ENCODE data around the gene SV2C.

The SV2C gene

GRCh38 chr5:76134646-76135045 lies 51.5 kb downstream of the SV2C start:
- H2AFZ ChIP-seq (ENCODE audit: low read depth, low read length, severe bottlenecking), result no peak overlapping the region
- no peaks in the 10 kb centered on the region for H3K9me2 ChIP-seq (replicated peaks; ENCODE audit: insufficient read depth, low read length)
- H3K27me3 ChIP-seq (ENCODE audit: low read length), result no peaks in the 10 kb centered on the region
- no peak overlapping the region for H3K27ac ChIP-seq (ENCODE audit: low read depth, low read length)
- no peaks in the 10 kb centered on the region for H3F3A ChIP-seq (ENCODE audit: insufficient read depth)
- no peaks in the 10 kb centered on the region for H4K20me1 ChIP-seq (ENCODE audit: low read depth, low read length)
- TF ChIP-seq EZH2phosphoT487 (conservative IDR thresholded peaks at IDR 0.05; ENCODE audit: low read length) (no peak), CTCF (IDR thresholded peaks at IDR 0.05; ENCODE audit: insufficient read depth, low read length, poor library complexity, severe bottlenecking) (no peak)
- no peak overlapping the region for H3K4me2 ChIP-seq (ENCODE audit: low read depth, low read length, poor library complexity, severe bottlenecking)
- no peak overlapping the region for H3K4me3 ChIP-seq (ENCODE audit: insufficient read depth, low read length, poor library complexity, severe bottlenecking)
- H3K9me3 ChIP-seq (ENCODE audit: insufficient read depth, low read length), result no peaks in the 10 kb centered on the region
- no peaks in the 10 kb centered on the region for H3K36me3 ChIP-seq (ENCODE audit: low read length)
- H3K79me2 ChIP-seq (ENCODE audit: insufficient read depth, low read length), result no peaks in the 10 kb centered on the region
- no peak overlapping the region for H3K9ac ChIP-seq (ENCODE audit: low read length)

GRCh38 chr5:76137887-76138542 lies 54.8 kb downstream of the SV2C start:
- Histone ChIP-seq H3F3A (ENCODE audit: insufficient read depth) (no peaks in the 10 kb centered on the region), H3K9me2 (replicated peaks; ENCODE audit: insufficient read depth, low read length) (no peaks in the 10 kb centered on the region), H3K27ac (ENCODE audit: low read depth, low read length) (no peak overlapping the region), H3K27me3 (ENCODE audit: low read length) (no peaks in the 10 kb centered on the region), H3K4me2 (ENCODE audit: low read depth, low read length, poor library complexity, severe bottlenecking) (no peak overlapping the region), H4K20me1 (ENCODE audit: low read depth, low read length) (no peaks in the 10 kb centered on the region), H3K9ac (ENCODE audit: low read length) (no peak overlapping the region), H3K36me3 (ENCODE audit: low read length) (no peaks in the 10 kb centered on the region), H3K79me2 (ENCODE audit: insufficient read depth, low read length) (no peaks in the 10 kb centered on the region), H3K4me3 (ENCODE audit: insufficient read depth, low read length, poor library complexity, severe bottlenecking) (no peak overlapping the region), H2AFZ (ENCODE audit: low read depth, low read length, severe bottlenecking) (no peak overlapping the region), H3K9me3 (ENCODE audit: insufficient read depth, low read length) (no peaks in the 10 kb centered on the region)
- no peak for TF ChIP-seq EZH2phosphoT487 (conservative IDR thresholded peaks at IDR 0.05; ENCODE audit: low read length)
- no peak for TF ChIP-seq CTCF (IDR thresholded peaks at IDR 0.05; ENCODE audit: insufficient read depth, low read length, poor library complexity, severe bottlenecking)

GRCh38 chr5:76143884-76144283 lies 60.7 kb downstream of the SV2C start:
- no peak overlapping the region for H3K4me3 ChIP-seq (ENCODE audit: insufficient read depth, low read length, poor library complexity, severe bottlenecking)
- no peaks in the 10 kb centered on the region for H3K27me3 ChIP-seq (ENCODE audit: low read length)
- no peaks in the 10 kb centered on the region for H3K9me3 ChIP-seq (ENCODE audit: insufficient read depth, low read length)
- no peak overlapping the region for H3K4me2 ChIP-seq (ENCODE audit: low read depth, low read length, poor library complexity, severe bottlenecking)
- no peaks in the 10 kb centered on the region for H4K20me1 ChIP-seq (ENCODE audit: low read depth, low read length)
- no peaks in the 10 kb centered on the region for H3K9me2 ChIP-seq (replicated peaks; ENCODE audit: insufficient read depth, low read length)
- no peaks in the 10 kb centered on the region for H3F3A ChIP-seq (ENCODE audit: insufficient read depth)
- H3K27ac ChIP-seq (ENCODE audit: low read depth, low read length), result no peak overlapping the region
- no peak overlapping the region for H2AFZ ChIP-seq (ENCODE audit: low read depth, low read length, severe bottlenecking)
- no peaks in the 10 kb centered on the region for H3K79me2 ChIP-seq (ENCODE audit: insufficient read depth, low read length)
- no peaks in the 10 kb centered on the region for H3K36me3 ChIP-seq (ENCODE audit: low read length)
- H3K9ac ChIP-seq (ENCODE audit: low read length), result no peak overlapping the region
- TF ChIP-seq CTCF (IDR thresholded peaks at IDR 0.05; ENCODE audit: insufficient read depth, low read length, poor library complexity, severe bottlenecking) (no peak), EZH2phosphoT487 (conservative IDR thresholded peaks at IDR 0.05; ENCODE audit: low read length) (no peak)

Data from SU-DHL-6 (cell line).